Activated naive CD4-positive, alpha-beta T cell (primary cell): ENCODE data around the gene FBN1.

Experiments
- DNase-seq, 4 experiments: peaks; one replicate each; lab custom pipeline; 2025; lab: John Stamatoyannopoulos, UW

Gene FBN1

GRCh38 chr15:48514103-48514816 is 131.2 kb downstream of the FBN1 start:
- no peak for DNase-seq

GRCh38 chr15:48510976-48511375 is 134.5 kb downstream of the FBN1 start:
- no peak for DNase-seq

- DNase-seq = no peak
Observed at GRCh38 chr15:48507416-48508065, 138.0 kb downstream of the FBN1 start.

- DNase-seq = no peak
Observed at GRCh38 chr15:48505067-48505466, 140.4 kb downstream of the FBN1 start.

GRCh38 chr15:48501208-48501607 is 144.3 kb downstream of the FBN1 start:
- no peak for DNase-seq

GRCh38 chr15:48500595-48500994 is 144.9 kb downstream of the FBN1 start:
- no peak for DNase-seq

- no peak for DNase-seq
Observed at GRCh38 chr15:48499978-48500377, 145.5 kb downstream of the FBN1 start.

- no peak for DNase-seq
Observed at GRCh38 chr15:48498828-48499227, 146.7 kb downstream of the FBN1 start.

GRCh38 chr15:48494631-48495030 is 150.9 kb downstream of the FBN1 start:
- no peak for DNase-seq

GRCh38 chr15:48493763-48494225 is 151.7 kb downstream of the FBN1 start:
- no peak for DNase-seq

GRCh38 chr15:48493084-48493762 is 152.3 kb downstream of the FBN1 start:
- DNase-seq = no peak

GRCh38 chr15:48486228-48486627 is 159.3 kb downstream of the FBN1 start:
- no peak for DNase-seq

- DNase-seq = no peak
Observed at GRCh38 chr15:48481802-48482201, 163.7 kb downstream of the FBN1 start.

- no peak for DNase-seq
Observed at GRCh38 chr15:48479751-48480150, 165.8 kb downstream of the FBN1 start.

- DNase-seq = no peak
Observed at GRCh38 chr15:48478581-48478980, 166.9 kb downstream of the FBN1 start.

GRCh38 chr15:48477795-48478360 is 167.6 kb downstream of the FBN1 start:
- no peak for DNase-seq

GRCh38 chr15:48475600-48476395 is 169.7 kb downstream of the FBN1 start:
- no peak for DNase-seq

GRCh38 chr15:48473667-48474066 is 171.8 kb downstream of the FBN1 start:
- no peak for DNase-seq

GRCh38 chr15:48472756-48473155 is 172.8 kb downstream of the FBN1 start:
- no peak for DNase-seq

- no peak for DNase-seq
Observed at GRCh38 chr15:48471073-48471472, 174.4 kb downstream of the FBN1 start.

- no peak for DNase-seq
Observed at GRCh38 chr15:48470096-48470495, 175.4 kb downstream of the FBN1 start.

GRCh38 chr15:48469681-48470080 is 175.8 kb downstream of the FBN1 start:
- no peak for DNase-seq
